ENCODE measurements around the gene CPE. TPM values are rescaled to one million over a fixed set of nuclear protein-coding genes. Genes with fewer than 3 reads are reported as not detected.

CPE gene
- total RNA-seq, 1 donor = 15.1 TPM

DNA sequence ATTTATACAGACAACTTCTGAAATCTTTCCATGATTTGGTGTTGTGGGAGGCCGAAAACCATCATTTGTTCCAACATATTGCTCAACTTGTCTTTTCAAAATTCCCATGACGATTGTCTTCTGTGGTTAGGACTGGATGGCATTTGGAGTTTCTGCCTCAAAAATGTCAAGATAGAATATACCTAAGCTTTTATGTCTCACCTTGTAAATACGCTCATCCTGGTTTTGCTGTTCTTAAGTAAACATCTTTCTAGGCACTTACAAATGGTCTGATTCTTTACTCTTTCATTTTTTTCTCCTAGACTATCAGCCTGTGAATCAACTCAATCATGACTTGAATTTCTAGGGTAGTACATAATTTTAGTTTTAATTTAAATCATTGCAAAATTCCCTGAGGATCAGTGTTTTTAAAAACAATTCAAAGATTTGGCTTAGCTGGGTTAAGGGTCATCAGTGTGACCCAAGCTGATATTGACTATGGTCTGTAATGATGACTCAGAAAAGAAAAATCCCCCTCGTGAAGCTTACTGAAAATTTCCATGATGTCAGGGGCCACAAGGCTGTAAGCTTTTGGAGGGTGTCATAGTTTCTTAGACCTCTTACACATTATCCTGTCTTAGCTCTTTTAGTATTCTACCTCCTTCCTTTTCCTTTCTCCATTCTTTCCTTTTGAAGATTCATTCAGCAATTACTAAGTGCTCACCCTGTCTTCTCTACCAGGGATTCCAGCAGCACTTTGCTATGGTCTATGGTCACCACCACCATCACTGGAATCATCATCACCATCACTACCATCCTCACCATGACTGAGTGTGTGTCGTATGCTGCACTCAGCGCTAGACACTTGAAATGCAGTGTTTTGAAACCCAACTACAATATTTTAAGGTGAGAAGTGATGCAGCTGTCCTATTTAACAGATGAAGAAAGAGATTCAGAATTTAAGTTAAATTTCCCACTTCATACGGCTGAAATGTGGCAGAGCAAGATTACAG is 124.4 kb downstream of the CPE start:
- DNase-seq (ENCODE audit: low read depth) = peak; percentile 51
- no peak for TF ChIP-seq CTCF (IDR thresholded peaks at IDR 0.05; ENCODE audit: insufficient read depth, low read depth, low read length)

DNA sequence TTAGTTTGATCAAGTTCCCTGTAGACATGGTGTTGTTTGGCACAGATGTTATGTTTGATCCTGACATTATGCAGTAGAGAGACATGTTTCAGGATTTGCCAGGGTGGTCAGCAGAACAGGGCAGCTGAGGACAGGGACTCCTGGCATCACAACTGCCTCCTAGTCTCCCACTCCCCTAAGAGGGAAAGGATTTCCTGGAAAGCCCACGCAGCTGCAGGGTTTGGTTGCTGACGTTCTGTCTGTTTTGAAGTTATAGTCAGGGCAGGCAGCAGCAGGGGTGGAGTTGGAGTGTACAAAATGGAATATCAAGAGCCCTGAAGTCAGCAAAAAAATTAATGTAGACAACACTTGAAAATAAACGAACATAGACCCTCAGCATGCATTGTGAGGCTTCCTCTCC is 125.4 kb downstream of the CPE start:
- DNase-seq (ENCODE audit: low read depth) = no peak
- no peak overlapping the region for H3K4me3 ChIP-seq (ENCODE audit: low read depth, low read length)
- TF ChIP-seq CTCF (IDR thresholded peaks at IDR 0.05; ENCODE audit: insufficient read depth, low read depth, low read length) = no peak

More for the DNA sequence above, 124.4 kb downstream of the CPE start:
- no peak overlapping the region for H3K4me3 ChIP-seq (ENCODE audit: low read depth, low read length)

DNA sequence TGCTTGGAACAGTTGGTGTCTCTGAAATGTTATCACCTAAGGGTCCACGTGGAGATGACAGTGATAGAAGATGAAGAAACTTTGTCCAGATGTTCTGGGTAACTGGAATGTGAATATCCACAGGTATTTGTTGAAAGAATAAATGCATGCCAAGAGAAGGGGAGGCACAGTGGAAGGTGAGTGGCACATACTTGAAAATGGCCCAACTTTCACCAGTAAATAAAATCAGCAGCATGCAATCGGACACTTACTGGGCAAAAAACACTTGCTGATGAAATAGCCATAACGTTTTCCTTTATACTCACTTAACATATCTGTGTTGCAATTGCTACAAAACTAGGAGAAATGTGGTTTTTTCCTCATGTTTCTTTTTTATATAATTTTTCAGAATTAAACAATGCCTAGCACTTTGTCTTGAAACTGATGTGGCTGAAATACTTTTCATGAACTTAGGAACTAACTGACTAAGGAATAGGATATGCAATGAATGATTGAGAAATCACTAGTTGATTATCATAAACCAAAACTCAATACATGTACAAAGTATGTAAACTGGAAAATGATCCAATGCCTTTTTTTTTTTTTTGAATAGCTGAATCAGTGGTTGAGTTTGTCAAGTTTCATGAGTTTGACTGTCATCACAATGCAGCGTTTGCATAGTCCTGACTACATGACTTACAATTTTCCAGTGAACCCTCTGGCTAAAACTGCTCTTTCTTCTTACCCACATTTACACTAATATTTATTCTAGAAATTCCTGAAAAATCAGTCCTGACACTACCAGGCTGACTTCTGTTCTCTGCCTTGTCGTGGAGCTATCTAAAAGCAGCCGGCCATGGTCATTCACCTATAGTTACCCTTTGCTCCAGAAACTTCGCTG is 127.4 kb downstream of the CPE start:
- DNase-seq (ENCODE audit: low read depth) = peak; percentile 79
- no peak for TF ChIP-seq CTCF (IDR thresholded peaks at IDR 0.05; ENCODE audit: insufficient read depth, low read depth, low read length)

DNA sequence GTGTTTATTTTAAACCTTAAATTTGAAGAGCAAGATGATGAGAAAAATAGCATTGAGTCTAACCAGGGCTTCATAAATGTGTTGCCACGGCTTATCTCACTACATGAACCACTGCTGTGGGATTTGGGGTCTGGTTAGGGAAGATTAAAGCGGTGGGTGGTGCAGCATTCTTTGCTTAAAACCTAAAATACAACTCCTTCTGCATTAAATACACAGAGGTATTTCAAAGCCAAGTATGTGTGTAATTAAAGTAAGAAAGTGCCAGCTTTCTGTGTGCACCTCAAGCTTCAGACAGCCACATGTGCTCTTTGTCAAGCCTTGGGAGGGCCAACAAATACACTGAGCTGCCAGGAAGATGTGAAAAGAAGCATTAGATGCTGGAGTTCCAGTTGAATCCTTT is 128.0 kb downstream of the CPE start:
- DNase-seq (ENCODE audit: low read depth) = no peak
- no peak for TF ChIP-seq CTCF (IDR thresholded peaks at IDR 0.05; ENCODE audit: insufficient read depth, low read depth, low read length)
- no peak overlapping the region for H3K4me3 ChIP-seq (ENCODE audit: low read depth, low read length)

More for the DNA sequence above, 127.4 kb downstream of the CPE start:
- H3K4me3 ChIP-seq (ENCODE audit: low read depth, low read length) = no peak overlapping the region

GRCh38 chr4:165507381-165507780 is 128.6 kb downstream of the CPE start:
- DNase-seq (ENCODE audit: low read depth) = no peak
- no peak overlapping the region for H3K4me3 ChIP-seq (ENCODE audit: low read depth, low read length)
- TF ChIP-seq CTCF (IDR thresholded peaks at IDR 0.05; ENCODE audit: insufficient read depth, low read depth, low read length) = no peak

- H3K4me3 ChIP-seq (ENCODE audit: low read depth, low read length) = no peak overlapping the region
- TF ChIP-seq CTCF (IDR thresholded peaks at IDR 0.05; ENCODE audit: insufficient read depth, low read depth, low read length) = no peak
- DNase-seq (ENCODE audit: low read depth) = no peak
Observed at GRCh38 chr4:165508372-165509120, 129.7 kb downstream of the CPE start.

All from fibroblast of villous mesenchyme (primary cell).